ENCODE measurements around the gene ACOT6. TPM values are rescaled to one million over a fixed set of nuclear protein-coding genes. Genes with fewer than 3 reads are reported as not detected.

Gene ACOT6
- polyA plus RNA-seq, 3 donors = not detected

DNA sequence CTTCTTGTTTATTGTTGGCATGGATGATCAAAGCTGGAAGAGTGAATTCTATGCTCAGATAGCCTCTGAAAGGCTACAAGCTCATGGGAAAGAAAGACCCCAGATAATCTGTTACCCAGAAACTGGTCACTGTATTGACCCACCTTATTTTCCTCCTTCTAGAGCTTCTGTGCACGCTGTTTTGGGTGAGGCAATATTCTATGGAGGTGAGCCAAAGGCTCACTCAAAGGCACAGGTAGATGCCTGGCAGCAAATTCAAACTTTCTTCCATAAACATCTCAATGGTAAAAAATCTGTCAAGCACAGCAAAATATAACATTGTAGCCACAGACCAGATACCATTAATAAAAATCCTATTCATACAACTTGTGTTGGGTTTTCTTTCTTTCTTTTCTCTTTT is 7.2 kb downstream of the ACOT6 start:
- Histone ChIP-seq H3K36me3 (replicated peaks in 1 of 2; ENCODE audit: control insufficient read depth in 1 of 2, insufficient read depth in 2 of 2, low read length in 2 of 2) (no peaks in the 10 kb centered on the region), H4K20me1 (ENCODE audit: insufficient read depth, low read length) (no peaks in the 10 kb centered on the region), H3K4me2 (replicated peaks; ENCODE audit: extremely low read depth, low read length, poor library complexity, severe bottlenecking) (no peak overlapping the region), H3K9me3 (replicated peaks in 1 of 2; ENCODE audit: control insufficient read depth in 1 of 2, insufficient read depth in 1 of 2, low read length in 2 of 2) (no peaks in the 10 kb centered on the region), H3K4me3 (replicated peaks in 1 of 3; ENCODE audit: low read depth in 2 of 3, low read length in 3 of 3) (no peak overlapping the region), H3K9ac (ENCODE audit: insufficient read depth, low read length, poor library complexity, severe bottlenecking) (no peak overlapping the region), H3K79me2 (ENCODE audit: insufficient read depth, low read length) (no peaks in the 10 kb centered on the region), H2AFZ (ENCODE audit: insufficient read depth, low read depth, low read length, poor library complexity, severe bottlenecking) (no peak overlapping the region), H3K27me3 (ENCODE audit: control insufficient read depth in 2 of 2, insufficient read depth in 2 of 2, low read length in 2 of 2) (no peaks in the 10 kb centered on the region), H3K4me1 (ENCODE audit: control insufficient read depth in 1 of 2, insufficient read depth in 2 of 2, low read length in 2 of 2) (no peaks in the 10 kb centered on the region), H3K27ac (ENCODE audit: low read depth in 1 of 2, low read length in 2 of 2) (no peak overlapping the region)
- H3K4me3 Mint-ChIP-seq = no peak overlapping the region
- intact Hi-C loops (cut with micrococcal nuclease) = no loop called here
- WGBS (ENCODE audit: insufficient coverage) = no CpG with 5 or more reads among the region's 1 CpG
- H3K27ac Mint-ChIP-seq = no peak overlapping the region
- H3K36me3 Mint-ChIP-seq = no peaks in the 10 kb centered on the region
- peaks cover 0 to 3% (median 3%) of the 10 kb centered on the region in 3 donors for H3K27me3 Mint-ChIP-seq (ENCODE audit: low read depth in 3 of 3)
- DNase-seq = no peak
- TF ChIP-seq, protein P1, sequence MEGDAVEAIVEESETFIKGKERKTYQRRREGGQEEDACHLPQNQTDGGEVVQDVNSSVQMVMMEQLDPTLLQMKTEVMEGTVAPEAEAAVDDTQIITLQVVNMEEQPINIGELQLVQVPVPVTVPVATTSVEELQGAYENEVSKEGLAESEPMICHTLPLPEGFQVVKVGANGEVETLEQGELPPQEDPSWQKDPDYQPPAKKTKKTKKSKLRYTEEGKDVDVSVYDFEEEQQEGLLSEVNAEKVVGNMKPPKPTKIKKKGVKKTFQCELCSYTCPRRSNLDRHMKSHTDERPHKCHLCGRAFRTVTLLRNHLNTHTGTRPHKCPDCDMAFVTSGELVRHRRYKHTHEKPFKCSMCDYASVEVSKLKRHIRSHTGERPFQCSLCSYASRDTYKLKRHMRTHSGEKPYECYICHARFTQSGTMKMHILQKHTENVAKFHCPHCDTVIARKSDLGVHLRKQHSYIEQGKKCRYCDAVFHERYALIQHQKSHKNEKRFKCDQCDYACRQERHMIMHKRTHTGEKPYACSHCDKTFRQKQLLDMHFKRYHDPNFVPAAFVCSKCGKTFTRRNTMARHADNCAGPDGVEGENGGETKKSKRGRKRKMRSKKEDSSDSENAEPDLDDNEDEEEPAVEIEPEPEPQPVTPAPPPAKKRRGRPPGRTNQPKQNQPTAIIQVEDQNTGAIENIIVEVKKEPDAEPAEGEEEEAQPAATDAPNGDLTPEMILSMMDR (IDR thresholded peaks at IDR 0.05) = no peak
- H3K9me3 Mint-ChIP-seq = peaks cover 0 to 12% (median 3%) of the 10 kb centered on the region in 7 donors
- peaks cover 3% of the 10 kb centered on the region for H3K4me1 Mint-ChIP-seq

DNA sequence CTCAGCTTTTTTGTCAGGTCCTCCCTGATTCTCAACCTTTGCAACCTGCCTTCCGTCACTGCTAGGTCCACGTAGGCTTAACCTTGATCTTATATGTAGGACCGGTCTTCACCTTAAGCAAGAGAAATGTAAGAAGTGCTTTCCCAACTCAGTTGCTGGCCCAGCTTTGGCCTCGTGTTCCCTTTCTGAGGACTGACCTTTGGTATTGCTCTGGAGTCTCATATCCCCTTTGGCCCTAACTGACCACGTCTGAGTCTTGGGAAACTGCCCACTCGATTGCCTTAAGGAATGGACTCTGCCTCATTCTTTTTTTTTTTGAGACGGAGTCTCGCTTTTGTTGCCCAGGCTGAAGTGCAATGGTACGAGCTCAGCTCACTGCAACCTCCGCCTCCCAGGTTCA is 8.0 kb downstream of the ACOT6 start:
- no peaks in the 10 kb centered on the region for H3K9me3 ChIP-seq (replicated peaks in 1 of 2; ENCODE audit: control insufficient read depth in 1 of 2, insufficient read depth in 1 of 2, low read length in 2 of 2)
- Mint-ChIP-seq H3K4me1 (peaks cover 3% of the 10 kb centered on the region), H3K9me3 (peaks cover 0 to 12% (median 3%) of the 10 kb centered on the region in 7 donors), H3K27ac (no peak overlapping the region), H3K27me3 (ENCODE audit: low read depth in 3 of 3) (peaks cover 0 to 3% (median 2%) of the 10 kb centered on the region in 3 donors), H3K4me3 (no peak overlapping the region), H3K36me3 (no peaks in the 10 kb centered on the region)
- no peak overlapping the region for H3K27ac ChIP-seq (ENCODE audit: low read depth in 1 of 2, low read length in 2 of 2)
- no peaks in the 10 kb centered on the region for H3K4me1 ChIP-seq (ENCODE audit: control insufficient read depth in 1 of 2, insufficient read depth in 2 of 2, low read length in 2 of 2)
- DNase-seq = no peak
- intact Hi-C loops (cut with micrococcal nuclease) = no loop called here
- 96% methylated on average over 9 of the region's 10 CpGs for WGBS (ENCODE audit: insufficient coverage)
- no peak overlapping the region for H2AFZ ChIP-seq (ENCODE audit: insufficient read depth, low read depth, low read length, poor library complexity, severe bottlenecking)
- no peaks in the 10 kb centered on the region for H3K79me2 ChIP-seq (ENCODE audit: insufficient read depth, low read length)
- H3K27me3 ChIP-seq (ENCODE audit: control insufficient read depth in 2 of 2, insufficient read depth in 2 of 2, low read length in 2 of 2) = no peaks in the 10 kb centered on the region
- H3K9ac ChIP-seq (ENCODE audit: insufficient read depth, low read length, poor library complexity, severe bottlenecking) = no peak overlapping the region
- H3K4me3 ChIP-seq (replicated peaks in 1 of 3; ENCODE audit: low read depth in 2 of 3, low read length in 3 of 3) = no peak overlapping the region
- H3K4me2 ChIP-seq (replicated peaks; ENCODE audit: extremely low read depth, low read length, poor library complexity, severe bottlenecking) = no peak overlapping the region
- TF ChIP-seq, protein P1 (IDR thresholded peaks at IDR 0.05) = no peak
- no peaks in the 10 kb centered on the region for H4K20me1 ChIP-seq (ENCODE audit: insufficient read depth, low read length)
- no peaks in the 10 kb centered on the region for H3K36me3 ChIP-seq (replicated peaks in 1 of 2; ENCODE audit: control insufficient read depth in 1 of 2, insufficient read depth in 2 of 2, low read length in 2 of 2)
